Fibroblast of lung (primary cell): ENCODE data around the gene EYA2. TPM values are rescaled to one million over a fixed set of nuclear protein-coding genes. Genes with fewer than 3 reads are reported as not detected.

Experiments
- DNase-seq, 2 donors: peaks; one replicate each; pipeline versions ENCODE4 v3.0.0 to v3.0.0-alpha.2; 2010; ENCODE audit warnings: low read depth in 2 of 2
- H2AFZ ChIP-seq: 2 replicates; pipeline ENCODE4 v1.5.1; 2012; ENCODE audit warnings: low read length, control low read depth, inconsistent platforms
- H3K27ac ChIP-seq: 2 replicates; pipeline ENCODE4 v1.5.1; 2011; ENCODE audit warnings: low read length, control low read depth; ENCODE audit not compliant: insufficient read depth
- H3K27me3 ChIP-seq: 2 replicates; pipeline ENCODE4 v1.5.1; 2011; ENCODE audit warnings: mild to moderate bottlenecking, low read length; ENCODE audit not compliant: control insufficient read depth, insufficient read depth
- H3K36me3 ChIP-seq: 2 replicates; pipeline ENCODE4 v1.5.1; 2011; ENCODE audit warnings: low read length; ENCODE audit not compliant: control insufficient read depth, insufficient read depth
- H3K4me1 ChIP-seq: 2 replicates; pipeline ENCODE4 v1.5.1; 2011; ENCODE audit warnings: low read length; ENCODE audit not compliant: control insufficient read depth, insufficient read depth; ENCODE audit errors: extremely low read depth
- H3K4me2 ChIP-seq: 2 replicates; pipeline ENCODE4 v1.5.1; 2011; ENCODE audit warnings: low read length, control low read depth; ENCODE audit not compliant: insufficient read depth; ENCODE audit errors: extremely low read depth
- H3K4me3 ChIP-seq, 4 experiments: fragments of 200-600 bp in 1 of 4; sonication (generic) in 1 of 4; replicated peaks in 1 of 4; 2 replicates each; pipeline ENCODE4 v1.5.1; 2011 to 2016; ENCODE audit warnings: low read length in 4 of 4, low read depth in 3 of 4, mild to moderate bottlenecking in 3 of 4, control low read depth in 2 of 4, inconsistent platforms in 1 of 4, mixed read lengths in 1 of 4; ENCODE audit not compliant: insufficient read depth in 1 of 4; ENCODE audit errors: control extremely low read depth in 1 of 4
- H3K79me2 ChIP-seq: 2 replicates; pipeline ENCODE4 v1.5.1; 2012; ENCODE audit warnings: mild to moderate bottlenecking, low read length, inconsistent platforms; ENCODE audit not compliant: control insufficient read depth, insufficient read depth
- H3K9ac ChIP-seq: 2 replicates; pipeline ENCODE4 v1.5.1; 2011; ENCODE audit warnings: mild to moderate bottlenecking, low read length, control low read depth; ENCODE audit not compliant: insufficient read depth
- H3K9me3 ChIP-seq: 2 replicates; pipeline ENCODE4 v1.5.1; 2012; ENCODE audit warnings: low read depth, low read length; ENCODE audit not compliant: control insufficient read depth, insufficient read depth
- H4K20me1 ChIP-seq: 2 replicates; pipeline ENCODE4 v1.5.1; 2011; ENCODE audit warnings: low read length; ENCODE audit not compliant: control insufficient read depth, insufficient read depth; ENCODE audit errors: extremely low read depth
- CTCF ChIP-seq, 2 donors: IDR thresholded peaks in 1 of 2; conservative IDR thresholded peaks in 1 of 2; 1 replicate in 1 of 2; 2 replicates in 1 of 2; pipeline ENCODE4 v1.5.1; 2011 to 2012; ENCODE audit warnings: low read length in 2 of 2, control low read depth in 1 of 2, inconsistent platforms in 1 of 2, low read depth in 1 of 2, mild to moderate bottlenecking in 1 of 2
- EZH2 ChIP-seq: IDR thresholded peaks from 2 replicates; pipeline ENCODE4 v1.5.1; 2012; ENCODE audit warnings: low read length, control low read depth, mild to moderate bottlenecking; ENCODE audit errors: missing control alignments
- polyA plus RNA-seq, 2 donors: library from polyadenylated mRNA; depleted of rRNA in 1 of 2; stranded (reverse) in 1 of 2; unstranded in 1 of 2; fragments of >200 nt; gene quantifications; 2 replicates each; pipeline ENCODE4 v1.2.1, GENCODE V29; 2011 to 2012; ENCODE audit warnings: missing spikeins in 1 of 2
- total RNA-seq: library from RNA; depleted of rRNA; stranded (reverse); fragments of >200 nt; gene quantifications from 2 replicates; pipeline ENCODE4 v1.2.1, GENCODE V29; 2014

The EYA2 gene
- total and polyA plus RNA-seq, 2 donors (not counting 1 experiment from before 2014, with no cell fraction given): 0.37 to 1.7 TPM

DNA sequence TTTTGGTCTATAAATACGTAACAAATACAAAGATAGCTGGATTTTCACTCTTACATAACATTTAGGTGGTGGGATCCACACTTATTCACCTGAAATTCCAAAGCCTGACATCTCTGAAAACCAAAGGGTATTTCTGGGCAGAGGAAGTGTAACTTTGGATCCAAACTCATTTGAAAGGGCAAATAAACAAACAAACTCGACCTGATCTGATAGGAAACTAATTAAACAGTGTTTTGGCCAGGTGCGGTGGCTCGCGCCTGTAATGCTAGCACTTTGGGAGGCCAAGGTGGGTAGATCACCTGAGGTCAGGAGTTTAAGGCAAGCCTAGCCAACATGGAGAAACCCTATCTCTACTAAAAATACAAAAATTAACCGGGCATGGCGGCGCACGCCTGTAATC is 332.9 kb downstream of the EYA2 start:
- DNase-seq: no peak
- H3K9ac ChIP-seq: no peak overlapping the region
- no peak overlapping the region for H3K27ac ChIP-seq
- no peaks in the 10 kb centered on the region for H3K27me3 ChIP-seq
- H2AFZ ChIP-seq: no peak overlapping the region
- peaks cover 13% of the 10 kb centered on the region for H3K36me3 ChIP-seq
- no peaks in the 10 kb centered on the region for H3K79me2 ChIP-seq
- no peaks in the 10 kb centered on the region for H4K20me1 ChIP-seq
- TF ChIP-seq CTCF (conservative IDR thresholded peaks at IDR 0.05 in 1 of 2, IDR thresholded peaks at IDR 0.05 in 1 of 2; ENCODE audit: low read depth in 1 of 2, low read length in 2 of 2) (no peak), EZH2 (no peak)
- no peaks in the 10 kb centered on the region for H3K9me3 ChIP-seq
- no peak overlapping the region for H3K4me3 ChIP-seq
- no peak overlapping the region for H3K4me2 ChIP-seq
- H3K4me1 ChIP-seq: no peaks in the 10 kb centered on the region

GRCh38 chr20:47228654-47229053 is 334.0 kb downstream of the EYA2 start:
- Histone ChIP-seq H3K36me3 (peaks cover 13% of the 10 kb centered on the region), H3K9ac (no peak overlapping the region), H3K4me1 (no peaks in the 10 kb centered on the region), H2AFZ (no peak overlapping the region), H3K27ac (no peak overlapping the region), H3K27me3 (no peaks in the 10 kb centered on the region), H4K20me1 (no peaks in the 10 kb centered on the region), H3K9me3 (no peaks in the 10 kb centered on the region), H3K79me2 (no peaks in the 10 kb centered on the region), H3K4me3 (no peak overlapping the region), H3K4me2 (no peak overlapping the region)
- TF ChIP-seq EZH2 (no peak), CTCF (conservative IDR thresholded peaks at IDR 0.05 in 1 of 2, IDR thresholded peaks at IDR 0.05 in 1 of 2; ENCODE audit: low read depth in 1 of 2, low read length in 2 of 2) (no peak)
- DNase-seq: no peak

GRCh38 chr20:47230811-47231256 is 336.2 kb downstream of the EYA2 start:
- Histone ChIP-seq H3K27ac (no peak overlapping the region), H3K4me3 (no peak overlapping the region), H3K4me1 (no peaks in the 10 kb centered on the region), H3K9me3 (no peaks in the 10 kb centered on the region), H3K79me2 (no peaks in the 10 kb centered on the region), H3K27me3 (no peaks in the 10 kb centered on the region), H4K20me1 (no peaks in the 10 kb centered on the region), H3K36me3 (peaks cover 17% of the 10 kb centered on the region), H2AFZ (no peak overlapping the region), H3K9ac (no peak overlapping the region), H3K4me2 (no peak overlapping the region)
- DNase-seq: peak in 1 of 2 donors; percentile 53
- no peak for TF ChIP-seq CTCF (conservative IDR thresholded peaks at IDR 0.05 in 1 of 2, IDR thresholded peaks at IDR 0.05 in 1 of 2; ENCODE audit: low read depth in 1 of 2, low read length in 2 of 2)
- no peak for TF ChIP-seq EZH2
